ENCODE measurements around the gene CCDC24. TPM values are rescaled to one million over a fixed set of nuclear protein-coding genes. Genes with fewer than 3 reads are reported as not detected.

Gene CCDC24
- polyA plus RNA-seq, 1 experiment: 2.0 TPM

- POLR2A ChIA-PET: no interaction called here
Observed at GRCh38 chr1:44019466-44019948, 28.1 kb downstream of the CCDC24 start.

DNA sequence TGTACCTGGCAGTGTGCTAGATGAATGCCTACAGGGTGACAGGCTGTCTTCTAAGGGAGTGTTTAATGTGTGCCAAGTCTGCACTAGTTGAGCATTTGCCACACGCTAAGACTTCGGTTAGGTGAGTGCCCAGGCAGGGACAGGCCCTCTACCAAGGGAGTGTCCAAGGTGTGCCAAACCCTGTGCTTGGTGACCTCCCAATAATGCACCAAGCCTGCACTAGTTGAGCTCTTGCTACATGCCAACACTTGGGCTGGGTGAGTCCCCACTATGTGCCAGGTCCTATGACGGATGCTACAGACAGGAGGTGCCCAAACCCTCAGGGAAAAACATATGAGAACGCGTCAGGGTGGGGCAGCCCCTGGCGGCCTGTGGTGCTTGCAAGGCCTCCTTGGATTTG lies 29.1 kb downstream of the CCDC24 start:
- Histone ChIP-seq H3K27me3 (ENCODE audit: control insufficient read depth, insufficient read depth, low read length) (no peaks in the 10 kb centered on the region), H3K4me3 (ENCODE audit: low read depth, low read length) (no peak overlapping the region), H3K36me3 (ENCODE audit: control insufficient read depth, insufficient read depth, low read length) (peaks cover 30% of the 10 kb centered on the region)
- ChIA-PET POLR2A (no interaction called here), CTCF (interaction anchor here (0.6 to 4.6 kb wide), 3 partner anchors 14 to 28 kb away, joined by 4 to 31 read pairs (median 15); no protein-coding TSS in a partner anchor)
- no peak for DNase-seq (ENCODE audit: low read depth)
- TF ChIP-seq, protein P1, sequence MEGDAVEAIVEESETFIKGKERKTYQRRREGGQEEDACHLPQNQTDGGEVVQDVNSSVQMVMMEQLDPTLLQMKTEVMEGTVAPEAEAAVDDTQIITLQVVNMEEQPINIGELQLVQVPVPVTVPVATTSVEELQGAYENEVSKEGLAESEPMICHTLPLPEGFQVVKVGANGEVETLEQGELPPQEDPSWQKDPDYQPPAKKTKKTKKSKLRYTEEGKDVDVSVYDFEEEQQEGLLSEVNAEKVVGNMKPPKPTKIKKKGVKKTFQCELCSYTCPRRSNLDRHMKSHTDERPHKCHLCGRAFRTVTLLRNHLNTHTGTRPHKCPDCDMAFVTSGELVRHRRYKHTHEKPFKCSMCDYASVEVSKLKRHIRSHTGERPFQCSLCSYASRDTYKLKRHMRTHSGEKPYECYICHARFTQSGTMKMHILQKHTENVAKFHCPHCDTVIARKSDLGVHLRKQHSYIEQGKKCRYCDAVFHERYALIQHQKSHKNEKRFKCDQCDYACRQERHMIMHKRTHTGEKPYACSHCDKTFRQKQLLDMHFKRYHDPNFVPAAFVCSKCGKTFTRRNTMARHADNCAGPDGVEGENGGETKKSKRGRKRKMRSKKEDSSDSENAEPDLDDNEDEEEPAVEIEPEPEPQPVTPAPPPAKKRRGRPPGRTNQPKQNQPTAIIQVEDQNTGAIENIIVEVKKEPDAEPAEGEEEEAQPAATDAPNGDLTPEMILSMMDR (IDR thresholded peaks at IDR 0.05; ENCODE audit: insufficient read depth, low read depth, low read length): no peak

More at GRCh38 chr1:44019466-44019948, 28.1 kb downstream of the CCDC24 start:
- peaks cover 28% of the 10 kb centered on the region for H3K36me3 ChIP-seq (ENCODE audit: control insufficient read depth, insufficient read depth, low read length)
- TF ChIP-seq, protein P1 (IDR thresholded peaks at IDR 0.05; ENCODE audit: insufficient read depth, low read depth, low read length): no peak
- DNase-seq (ENCODE audit: low read depth): no peak
- H3K27me3 ChIP-seq (ENCODE audit: control insufficient read depth, insufficient read depth, low read length): no peaks in the 10 kb centered on the region
- no peak overlapping the region for H3K4me3 ChIP-seq (ENCODE audit: low read depth, low read length)
- CTCF ChIA-PET: interaction anchor here (1.5 to 4.6 kb wide), 3 partner anchors 9 to 17 kb away, joined by 4 to 31 read pairs (median 15); no protein-coding TSS in a partner anchor

DNA sequence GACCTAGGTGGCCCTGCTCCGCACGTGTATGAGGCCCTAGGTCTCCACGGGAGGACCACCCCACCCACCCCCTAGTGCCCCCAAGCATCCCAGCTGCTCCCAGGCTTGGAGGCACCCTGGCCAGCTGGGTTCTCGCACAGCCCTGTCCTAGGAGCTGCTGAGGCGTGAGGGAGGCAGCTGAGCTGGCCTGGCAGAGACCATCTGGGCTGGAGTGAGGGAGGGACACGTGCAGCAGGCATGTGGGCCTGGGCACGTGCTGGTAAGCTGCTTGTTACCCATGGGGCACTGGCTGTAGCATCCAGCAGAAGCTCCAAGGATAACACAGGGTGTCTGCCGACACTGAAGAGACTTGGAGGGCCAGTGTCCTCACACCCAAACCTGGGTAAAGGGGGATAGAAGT lies 29.8 kb downstream of the CCDC24 start:
- DNase-seq (ENCODE audit: low read depth): no peak

GRCh38 chr1:44021581-44022321 lies 30.4 kb downstream of the CCDC24 start:
- POLR2A ChIA-PET: no interaction called here
- no peak for DNase-seq (ENCODE audit: low read depth)
- Histone ChIP-seq H3K27me3 (ENCODE audit: control insufficient read depth, insufficient read depth, low read length) (no peaks in the 10 kb centered on the region), H3K36me3 (ENCODE audit: control insufficient read depth, insufficient read depth, low read length) (peaks cover 26% of the 10 kb centered on the region), H3K4me3 (ENCODE audit: low read depth, low read length) (no peak overlapping the region)
- CTCF ChIA-PET: interaction anchor here (2.2 kb wide), 1 partner anchor 16 kb away, joined by 19 read pairs; no protein-coding TSS in a partner anchor
- TF ChIP-seq, protein P1 (IDR thresholded peaks at IDR 0.05; ENCODE audit: insufficient read depth, low read depth, low read length): no peak

More for the DNA sequence above, 29.8 kb downstream of the CCDC24 start:
- ChIA-PET POLR2A (no interaction called here), CTCF (interaction anchor here (0.6 to 3.2 kb wide), 3 partner anchors 15 to 27 kb away, joined by 4 to 19 read pairs (median 15); no protein-coding TSS in a partner anchor)
- TF ChIP-seq, protein P1 (IDR thresholded peaks at IDR 0.05; ENCODE audit: insufficient read depth, low read depth, low read length): no peak
- Histone ChIP-seq H3K27me3 (ENCODE audit: control insufficient read depth, insufficient read depth, low read length) (no peaks in the 10 kb centered on the region), H3K36me3 (ENCODE audit: control insufficient read depth, insufficient read depth, low read length) (peaks cover 26% of the 10 kb centered on the region), H3K4me3 (ENCODE audit: low read depth, low read length) (no peak overlapping the region)

Data from BJ (cell line).